ENCODE data around the gene CHEK1.

The CHEK1 gene

DNA sequence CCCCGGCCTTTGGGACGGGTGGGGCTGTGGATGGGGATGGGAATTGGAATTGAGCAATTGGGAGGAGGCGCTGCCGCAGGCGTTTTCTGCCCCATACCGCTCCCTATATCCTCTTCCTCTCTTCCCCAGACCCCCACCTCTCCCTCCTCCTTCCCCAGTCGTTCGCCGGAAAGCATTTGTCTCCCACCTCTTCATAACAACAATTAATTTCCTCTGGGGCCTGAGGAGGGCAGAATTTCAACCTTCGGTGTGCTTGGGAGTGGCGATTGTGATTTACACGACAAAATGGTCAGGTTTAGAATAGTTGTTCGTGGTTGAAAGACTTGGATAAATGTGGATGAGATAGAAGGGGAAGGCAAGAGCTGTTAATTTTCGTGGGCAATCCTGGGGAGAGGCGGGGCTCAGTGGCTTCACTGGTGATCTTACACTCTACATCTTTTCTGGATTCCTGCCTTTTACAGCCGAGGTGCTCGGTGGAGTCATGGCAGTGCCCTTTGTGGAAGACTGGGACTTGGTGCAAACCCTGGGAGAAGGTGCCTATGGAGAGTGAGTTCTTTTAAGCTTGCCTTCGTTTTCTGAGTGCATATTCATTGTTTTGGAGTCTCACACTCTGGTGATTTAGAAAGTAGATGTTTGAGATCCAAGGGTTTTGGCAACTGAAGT, 1.5 kb downstream of the CHEK1 start:
- no peak for DNase-seq (ENCODE audit: low spot score)

DNA sequence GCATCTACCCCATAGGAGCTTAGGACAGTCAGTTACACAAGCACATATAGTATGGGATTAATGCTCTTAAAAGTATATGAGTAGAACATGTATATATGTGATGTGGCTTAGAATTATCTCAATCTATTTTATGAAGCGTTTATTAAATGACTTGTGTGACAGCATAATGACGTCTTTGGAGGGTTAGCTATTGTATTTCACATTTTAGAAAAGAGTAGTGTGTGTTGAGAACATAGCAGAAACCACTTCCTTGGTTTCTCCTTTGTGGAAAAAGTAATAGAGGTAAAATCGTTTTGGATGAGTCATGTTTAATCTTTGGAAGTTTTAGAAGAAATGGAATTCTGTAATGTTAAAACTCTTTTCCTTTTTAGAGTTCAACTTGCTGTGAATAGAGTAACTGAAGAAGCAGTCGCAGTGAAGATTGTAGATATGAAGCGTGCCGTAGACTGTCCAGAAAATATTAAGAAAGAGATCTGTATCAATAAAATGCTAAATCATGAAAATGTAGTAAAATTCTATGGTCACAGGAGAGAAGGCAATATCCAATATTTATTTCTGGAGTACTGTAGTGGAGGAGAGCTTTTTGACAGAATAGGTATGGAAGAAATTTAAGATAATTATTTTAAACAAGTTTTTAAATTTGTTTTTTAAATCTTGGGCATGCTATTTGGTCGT, 2.4 kb downstream of the CHEK1 start:
- DNase-seq (ENCODE audit: low spot score), result no peak

DNA sequence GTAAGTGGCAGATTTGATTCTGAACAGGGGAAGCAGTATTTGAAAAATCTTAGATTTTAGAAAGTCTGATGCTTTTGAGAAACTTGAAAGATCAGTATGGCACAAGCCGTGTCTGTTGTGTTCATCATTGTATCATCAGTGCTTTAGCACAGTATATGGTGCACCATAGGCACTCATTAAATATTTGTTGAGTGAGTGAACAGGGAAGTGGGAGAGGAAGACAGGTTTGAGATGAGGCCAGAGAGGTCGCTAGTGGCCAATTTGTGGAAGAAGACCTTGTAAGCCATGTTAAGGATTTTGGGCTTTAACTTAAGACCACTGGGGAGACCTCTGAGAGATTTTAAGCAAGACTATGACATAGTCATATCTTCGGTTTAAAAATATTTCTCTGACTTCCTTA, 12.9 kb downstream of the CHEK1 start:
- no peak for DNase-seq (ENCODE audit: low spot score)

DNA sequence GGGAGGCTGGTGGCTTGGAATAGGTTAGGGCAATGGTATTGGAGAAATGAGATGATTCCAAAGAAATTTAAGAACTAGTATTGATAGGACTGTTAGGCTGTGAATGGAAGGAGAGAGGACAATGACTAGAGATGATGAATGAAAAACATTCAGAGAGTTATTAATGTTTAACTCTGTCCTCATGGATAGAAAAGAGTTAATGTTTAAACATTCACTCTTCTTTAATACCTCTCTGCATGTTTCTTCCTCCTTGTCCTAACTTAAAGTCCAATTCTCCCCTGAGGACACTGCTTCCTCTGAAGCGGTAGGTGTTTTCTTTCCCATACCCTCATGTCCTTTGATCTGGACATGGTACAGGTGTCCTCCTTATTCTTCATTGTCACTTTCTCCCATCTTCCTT, 13.4 kb downstream of the CHEK1 start:
- DNase-seq (ENCODE audit: low spot score), result no peak

DNA sequence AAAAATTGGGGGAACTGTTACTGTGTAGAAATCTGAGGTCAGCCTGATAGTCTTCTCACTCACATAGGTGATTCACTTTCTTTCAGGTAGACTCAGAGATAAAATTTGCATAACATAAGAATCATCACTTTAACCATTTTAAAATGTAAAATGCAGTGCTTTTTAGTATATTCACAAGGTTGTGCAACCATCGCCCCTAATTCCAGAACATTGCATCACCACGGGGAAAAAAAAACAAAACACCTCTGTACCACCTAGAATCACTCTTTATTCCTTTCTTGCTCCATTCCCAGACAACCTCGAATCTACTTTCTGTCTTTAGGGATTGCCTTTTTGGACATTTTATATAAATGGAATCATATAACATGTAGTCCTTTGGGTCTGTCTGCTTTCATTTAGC, 20.9 kb downstream of the CHEK1 start:
- DNase-seq (ENCODE audit: low spot score), result no peak

DNA sequence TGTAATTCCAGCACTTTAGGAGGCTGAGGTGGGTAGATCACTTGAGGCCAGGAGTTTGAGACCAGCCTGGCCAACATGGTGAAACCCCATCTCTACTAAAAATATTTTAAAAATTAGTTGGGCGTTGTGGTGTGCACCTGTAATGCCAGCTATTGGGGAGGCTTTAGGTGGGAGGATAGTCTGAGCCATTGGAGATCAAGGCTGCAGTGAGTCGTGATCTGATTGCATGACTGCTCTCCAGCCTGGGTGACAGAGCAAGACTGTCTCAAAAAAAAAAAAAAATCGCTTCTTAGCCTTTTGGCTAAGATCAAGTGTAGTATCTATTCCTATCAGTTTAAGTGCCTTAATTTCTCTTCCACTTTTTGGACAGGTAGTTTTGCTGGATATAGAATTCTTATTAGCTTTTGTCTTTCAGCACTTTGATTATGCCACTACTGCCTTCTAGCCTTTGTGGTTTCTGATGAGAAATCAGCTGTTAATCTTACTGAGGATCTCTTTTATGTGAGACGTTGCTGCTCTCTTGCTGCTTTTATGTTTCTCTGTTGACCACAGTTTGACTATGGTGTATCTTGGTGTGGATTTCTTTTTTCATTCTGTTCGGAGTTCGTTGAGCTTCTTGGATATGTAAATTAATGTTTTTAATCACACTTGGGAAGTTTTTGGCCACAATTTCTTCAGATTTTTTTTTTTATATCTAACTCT, 24.7 kb downstream of the CHEK1 start:
- DNase-seq (ENCODE audit: low spot score), result no peak

DNA sequence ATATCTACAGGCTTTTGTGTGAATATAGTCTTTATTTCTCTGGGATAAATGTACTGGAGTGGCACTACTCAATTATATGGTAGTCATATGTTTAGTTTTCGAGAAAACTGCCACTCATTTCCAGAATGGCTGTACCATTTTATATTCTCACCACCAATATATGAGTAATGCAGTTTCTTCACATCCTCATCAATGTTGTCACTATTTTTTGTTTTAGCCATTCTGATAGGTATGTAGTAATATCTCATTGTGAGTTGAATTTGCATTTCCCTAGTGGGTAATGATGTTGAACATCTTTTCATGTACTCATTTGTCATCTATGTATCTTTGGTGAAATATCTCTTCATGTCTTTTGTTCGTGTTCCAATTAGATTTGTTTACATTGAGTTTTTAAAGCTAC, 37.7 kb downstream of the CHEK1 start:
- DNase-seq (ENCODE audit: low spot score), result no peak

DNA sequence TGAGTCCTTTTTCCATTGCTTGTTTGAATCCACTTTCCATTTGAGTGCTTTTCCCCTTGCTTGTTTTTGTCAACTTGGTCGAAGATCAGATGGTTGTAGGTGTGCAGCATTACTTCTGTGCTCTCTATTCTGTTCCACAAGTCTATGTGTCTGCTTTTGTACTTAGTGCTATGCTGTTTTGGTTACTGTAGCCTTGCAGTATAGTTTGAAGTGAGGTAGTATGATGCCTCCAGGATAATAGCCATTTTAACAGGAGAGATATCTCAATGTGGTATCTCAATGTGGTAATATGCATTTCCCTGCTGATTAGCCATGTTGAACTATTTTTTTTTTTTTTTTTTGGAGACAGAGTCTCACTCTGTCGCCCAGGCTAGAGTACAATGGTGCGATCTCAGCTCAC, 38.9 kb downstream of the CHEK1 start:
- DNase-seq (ENCODE audit: low spot score), result no peak

DNA sequence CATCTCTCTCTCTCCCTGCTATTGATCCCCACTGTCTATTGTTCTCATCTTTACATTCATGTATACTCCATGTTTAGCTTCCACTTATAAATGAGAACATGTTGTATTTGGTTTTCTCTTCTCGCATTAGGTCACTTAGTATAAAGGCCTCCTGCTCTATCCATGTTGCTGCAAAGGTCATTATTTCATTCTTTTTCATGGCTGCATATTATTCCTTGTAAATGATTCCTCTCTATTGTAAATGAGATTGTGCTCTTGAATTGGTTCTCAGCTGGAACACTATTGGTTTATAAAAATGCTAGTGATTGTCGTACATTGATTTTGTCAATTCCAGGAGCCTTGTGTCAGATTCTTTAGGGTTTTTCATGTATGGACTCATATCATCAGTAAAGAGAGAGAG, 42.2 kb downstream of the CHEK1 start:
- DNase-seq (ENCODE audit: low spot score), result no peak

DNA sequence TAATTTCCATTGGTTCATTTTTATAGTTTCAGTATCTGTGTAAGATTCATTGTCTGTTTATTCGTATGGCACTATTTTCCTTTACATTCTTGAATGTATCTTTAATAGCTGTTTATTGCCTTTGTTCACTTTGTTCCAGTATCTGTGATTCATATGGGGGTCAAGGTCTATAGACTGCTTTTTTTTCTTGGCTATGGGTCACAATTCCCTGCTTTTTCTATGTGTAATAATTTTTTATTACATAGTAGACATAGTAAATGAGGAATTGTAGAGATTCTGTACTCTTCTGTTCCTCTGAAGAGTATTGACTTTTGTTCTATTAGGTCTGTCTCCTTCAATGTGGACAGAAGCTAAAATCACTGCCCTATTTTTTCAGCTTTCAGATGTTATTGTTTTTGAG, 45.2 kb downstream of the CHEK1 start:
- no peak for DNase-seq (ENCODE audit: low spot score)

DNA sequence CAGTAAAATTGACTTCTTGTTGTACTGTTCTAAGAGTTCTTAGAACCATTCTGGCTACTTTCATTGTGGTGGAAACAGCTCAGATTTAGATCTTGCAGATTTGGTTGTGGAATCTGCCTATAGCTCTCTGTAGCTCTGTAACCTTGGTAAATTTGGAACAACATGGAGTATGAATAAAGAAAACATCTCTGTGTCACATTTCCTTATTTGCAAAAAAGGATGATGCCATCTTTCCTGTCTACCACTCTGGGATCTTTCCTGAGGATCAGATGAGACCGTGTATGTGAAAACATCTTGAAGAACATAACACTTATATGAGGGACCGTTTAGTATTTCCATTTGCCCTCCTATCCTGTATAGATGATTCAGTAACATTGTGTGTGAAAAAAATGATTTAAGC, 46.6 kb downstream of the CHEK1 start:
- DNase-seq (ENCODE audit: low spot score), result no peak

DNA sequence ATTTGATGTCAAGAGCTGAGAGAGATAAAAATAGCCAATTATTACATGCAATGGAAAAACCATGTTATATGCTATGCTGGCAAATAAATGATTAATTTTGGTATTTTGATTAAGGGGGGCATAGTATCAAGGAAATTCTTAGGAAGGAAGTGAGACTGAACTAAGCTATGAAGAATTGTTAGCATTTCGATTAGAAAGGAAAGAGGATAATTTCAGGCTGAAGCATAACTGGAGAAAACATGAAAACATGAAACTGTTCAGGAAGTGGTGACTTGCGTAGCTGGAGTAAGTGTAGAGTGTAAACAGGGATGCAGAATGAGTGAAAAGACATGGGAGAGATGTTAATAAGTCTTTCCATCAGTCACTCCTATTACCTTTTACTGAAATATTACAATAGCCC, 49.2 kb downstream of the CHEK1 start:
- DNase-seq (ENCODE audit: low spot score), result no peak

DNA sequence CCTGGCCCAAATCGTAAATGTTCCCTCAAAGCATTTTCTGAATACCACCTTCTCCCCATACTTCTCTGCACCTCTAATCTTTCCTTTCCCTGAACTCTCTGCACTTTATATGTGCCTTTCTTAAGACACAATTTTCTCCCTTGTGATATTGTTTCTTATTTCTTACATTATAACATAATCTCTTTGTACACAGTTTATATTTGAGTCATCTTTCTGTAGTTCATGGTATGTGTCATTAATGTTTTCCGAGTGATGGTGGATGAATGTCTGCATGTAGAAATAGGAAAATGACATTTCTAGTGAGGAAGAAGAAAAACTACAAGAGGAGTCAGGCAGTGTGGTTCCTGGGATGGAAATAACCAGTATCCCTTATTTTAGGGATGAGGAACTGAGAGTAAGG, 50.2 kb downstream of the CHEK1 start:
- DNase-seq (ENCODE audit: low spot score), result no peak

DNA sequence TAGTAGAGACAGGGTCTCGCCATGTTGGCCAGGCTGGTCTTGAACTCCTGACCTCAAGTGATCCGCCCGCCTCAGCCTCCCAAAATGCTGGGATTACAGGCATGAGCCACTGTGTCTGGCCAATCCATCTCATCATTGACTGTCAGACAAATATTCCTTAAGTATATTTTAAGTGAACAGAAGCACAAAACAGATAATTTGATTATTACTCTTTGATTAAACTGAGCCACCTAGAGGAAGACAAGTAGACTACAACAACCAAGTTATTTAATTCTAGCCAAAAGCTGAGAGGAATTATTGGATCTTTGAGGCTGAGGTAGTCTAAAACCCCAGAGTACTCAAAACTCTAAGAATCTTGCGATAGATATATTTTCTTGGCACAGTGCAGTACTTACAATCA, 54.4 kb downstream of the CHEK1 start:
- no peak for DNase-seq (ENCODE audit: low spot score)

DNA sequence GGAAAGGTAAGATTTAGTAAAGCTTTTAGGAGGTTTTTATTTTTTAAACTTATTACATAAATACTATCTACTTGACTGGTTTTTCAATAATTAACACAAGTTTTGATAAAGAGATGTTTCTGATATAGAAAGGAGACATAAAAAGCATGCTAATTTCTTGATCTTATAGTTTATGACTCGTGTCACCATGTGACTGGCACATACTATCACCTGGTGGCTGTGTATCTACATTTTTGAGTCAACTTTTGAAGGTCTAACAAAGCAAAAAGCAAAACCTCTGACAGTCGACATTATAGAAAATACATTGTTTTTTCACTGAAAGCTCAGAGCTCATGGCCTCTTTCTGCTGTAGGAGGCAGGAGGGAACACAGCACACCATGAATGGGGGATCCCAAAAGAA, 54.9 kb downstream of the CHEK1 start:
- no peak for DNase-seq (ENCODE audit: low spot score)

DNA sequence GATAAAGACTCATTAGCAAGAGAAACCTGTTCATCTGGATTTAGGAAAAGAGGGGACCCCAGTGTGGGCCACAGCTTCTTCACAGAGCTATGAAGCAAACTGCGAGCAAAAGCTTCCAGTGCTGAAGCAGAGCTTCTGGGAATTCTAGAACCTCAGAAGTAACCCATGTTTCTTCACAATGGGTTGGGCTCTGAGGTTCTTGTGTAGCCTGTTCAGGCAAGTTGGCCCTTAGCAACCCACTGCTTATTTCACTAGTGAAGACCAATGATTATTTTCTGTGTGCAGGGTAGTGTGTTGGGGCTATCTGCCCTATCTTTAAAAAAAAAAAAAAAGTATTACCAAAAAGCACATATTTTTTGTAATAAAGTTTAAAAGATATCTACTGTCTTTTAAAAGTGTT, 55.8 kb downstream of the CHEK1 start, which contains the start of gene ACRV1:
Gene ACRV1 (minus strand): TSS at position 101 of the 400 bp plus-strand sequence. CDS start 67 bp downstream, at position 34.
- no peak for DNase-seq (ENCODE audit: low spot score)

DNA sequence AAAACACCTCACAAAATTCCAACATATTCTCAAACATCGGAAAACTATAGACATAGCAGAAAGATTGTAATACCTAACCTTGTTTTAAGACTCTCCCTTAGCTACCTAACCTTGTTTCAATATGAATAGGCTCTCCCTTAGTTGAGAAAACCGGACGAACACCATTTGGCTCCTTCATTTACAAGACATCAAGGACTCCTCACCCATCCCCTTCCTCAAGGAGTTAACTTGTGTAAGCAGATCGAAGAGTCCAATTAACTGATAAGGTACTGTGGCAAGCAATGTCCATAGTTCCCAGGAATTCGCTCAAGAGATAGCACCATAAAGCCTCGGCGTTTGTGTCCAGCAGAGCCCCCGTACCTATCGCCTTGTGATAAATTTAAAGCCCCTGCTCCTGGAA, 60.3 kb downstream of the CHEK1 start:
- no peak for DNase-seq (ENCODE audit: low spot score)

DNA sequence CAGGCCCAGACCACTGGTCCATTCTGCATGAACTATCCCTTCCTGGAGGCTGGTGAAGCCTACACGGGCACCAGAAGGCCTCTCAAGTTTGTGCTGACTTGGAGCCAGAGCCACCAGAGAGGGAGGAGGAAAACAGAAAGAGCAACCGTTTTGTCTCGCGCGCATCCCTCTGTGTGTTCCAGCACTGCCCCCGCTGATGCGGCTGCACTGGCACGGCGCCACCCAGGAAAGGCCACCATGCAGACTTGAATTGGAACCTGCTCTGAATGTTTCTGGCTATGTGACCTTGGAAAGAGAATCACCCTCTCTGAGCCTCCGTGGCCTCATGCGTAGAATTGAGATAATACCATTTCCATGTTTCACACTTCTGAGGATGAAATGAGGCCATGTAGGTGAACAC, 63.1 kb downstream of the CHEK1 start:
- DNase-seq (ENCODE audit: low spot score), result no peak

DNA sequence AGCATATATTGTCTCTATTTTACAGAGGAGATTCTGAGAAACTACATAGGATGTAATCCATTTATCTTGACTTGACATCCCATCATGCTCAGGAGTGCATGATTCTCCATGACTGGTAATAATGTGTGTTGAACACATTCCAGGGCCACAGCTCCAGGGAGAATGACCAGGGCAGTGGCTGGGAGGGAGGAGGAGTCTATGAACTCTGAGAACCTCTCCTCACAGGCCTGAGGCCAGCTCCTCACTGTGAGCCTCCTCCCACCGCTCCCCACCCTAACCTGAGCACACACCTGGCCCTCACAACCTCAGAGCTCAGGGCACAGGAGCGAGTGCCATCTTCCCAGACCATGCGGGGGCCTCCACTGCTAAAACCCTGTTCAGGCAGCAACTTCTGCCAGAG, 63.7 kb downstream of the CHEK1 start:
- DNase-seq (ENCODE audit: low spot score), result no peak

DNA sequence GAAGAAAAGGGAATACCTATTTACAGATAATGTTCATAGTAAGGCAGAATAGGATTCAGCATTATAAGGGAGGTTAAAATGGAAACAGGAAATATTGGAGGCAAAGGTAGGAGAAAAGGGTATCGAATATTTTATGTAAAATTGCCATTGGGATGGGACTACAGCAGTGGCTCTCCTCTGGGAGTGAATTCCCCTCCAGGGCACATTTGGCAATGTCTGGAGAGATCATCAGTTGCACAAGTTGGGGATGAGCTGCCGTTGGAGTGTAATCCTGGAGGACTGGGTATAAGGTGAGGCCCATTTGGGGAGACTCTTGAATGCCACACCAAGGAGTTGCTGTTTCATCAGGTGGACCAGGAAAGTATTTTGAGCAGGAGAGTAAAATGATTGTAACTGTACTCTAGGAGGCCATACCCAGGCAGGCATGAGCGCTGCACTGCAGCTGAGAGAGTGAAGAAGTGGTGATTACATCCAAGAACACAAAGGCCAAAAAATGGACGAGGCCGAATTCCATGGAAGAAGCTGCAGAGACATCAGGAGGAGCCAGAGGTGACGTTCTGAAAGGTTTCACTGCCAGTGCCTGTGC, 64.4 kb downstream of the CHEK1 start:
- no peak for DNase-seq (ENCODE audit: low spot score)

DNA sequence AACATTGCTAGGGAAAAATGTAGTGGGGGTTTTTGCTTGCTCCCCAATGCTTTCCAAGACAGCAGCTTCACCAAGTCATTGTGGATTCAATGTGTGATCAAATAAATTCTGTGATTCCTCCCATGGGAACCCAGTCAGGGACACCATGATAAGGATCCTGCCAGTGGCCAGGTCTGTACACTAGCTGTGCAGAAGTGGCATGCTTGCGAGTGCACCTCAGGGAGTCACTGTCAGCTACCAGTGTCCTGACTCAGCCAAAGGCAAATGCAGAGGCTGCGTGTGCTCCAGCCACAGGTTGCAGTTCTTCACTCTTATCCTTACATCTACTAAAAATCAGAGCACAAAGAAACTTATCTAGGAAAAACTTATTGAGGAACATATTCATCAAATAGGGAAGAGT, 65.0 kb downstream of the CHEK1 start:
- no peak for DNase-seq (ENCODE audit: low spot score)

DNA sequence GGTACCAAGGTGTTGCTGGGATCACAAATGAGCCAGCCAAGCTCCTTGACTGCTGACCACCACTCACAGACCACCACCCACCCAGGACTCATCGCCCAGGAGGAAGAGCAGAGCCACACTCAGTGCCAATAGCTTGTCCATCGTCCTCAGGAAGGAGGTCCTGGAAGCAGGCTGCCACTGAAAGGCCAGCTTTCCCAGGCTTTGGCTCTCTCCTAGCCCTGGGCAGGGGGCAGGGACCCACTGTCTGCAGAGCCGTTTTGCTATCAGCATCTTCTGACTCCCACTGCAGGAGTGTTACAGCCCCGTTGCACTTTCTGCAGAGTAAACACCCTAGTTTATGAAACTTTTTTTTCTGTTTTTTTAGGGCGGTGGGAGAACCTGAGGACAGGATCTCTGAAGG, 67.9 kb downstream of the CHEK1 start:
- no peak for DNase-seq (ENCODE audit: low spot score)

DNA sequence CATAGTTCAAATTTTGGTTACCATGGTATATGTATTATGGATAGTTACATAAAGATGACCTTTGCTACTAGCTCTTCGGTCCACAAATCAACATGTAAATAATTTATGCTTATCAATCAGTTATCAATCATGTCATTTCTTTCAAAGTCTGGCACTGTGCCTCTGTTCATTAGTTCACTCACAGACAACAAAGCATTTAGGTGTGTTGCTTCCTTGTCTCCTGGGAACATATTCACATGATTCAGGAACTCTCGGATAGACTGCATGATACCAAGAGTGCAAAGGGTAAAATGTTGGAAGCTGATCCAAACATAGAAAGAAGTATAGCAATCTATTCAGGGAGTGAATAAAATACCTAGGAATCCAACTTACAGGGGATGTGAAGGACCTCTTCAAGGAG, 70.0 kb downstream of the CHEK1 start:
- no peak for DNase-seq (ENCODE audit: low spot score)
